OCI-LY7 (cell line): ENCODE data around the gene MALRD1. TPM values are rescaled to one million over a fixed set of nuclear protein-coding genes. Genes with fewer than 3 reads are reported as not detected.

ENCODE experiments used
- BruUV-seq: library from RNA; stranded (reverse); fragments of 400-500 nt; replicated peaks from 2 replicates; lab custom pipeline; 2021; lab: Mats Ljungman, UMichigan
- CTCF ChIA-PET: fragments of 300-600 bp; sonication (Branson Sonifier 250); formaldehyde crosslinking; loops from one replicate; lab custom pipeline; 2022; ENCODE audit warnings: antibody characterized with exemption; ENCODE audit not compliant: unreplicated experiment; lab: Charles Lee
- POLR2A ChIA-PET: fragments of 300-600 bp; sonication (Branson Sonifier 250); formaldehyde crosslinking; loops from one replicate; lab custom pipeline; 2022; ENCODE audit warnings: antibody characterized with exemption; lab: Charles Lee
- DNase-seq: peaks from one replicate; pipeline ENCODE4 v3.0.0-alpha.2; 2015; ENCODE audit warnings: low spot score
- H2AFZ ChIP-seq: fragments of 200-600 bp; sonication (generic), shearing (Covaris generic); 2 replicates; pipeline ENCODE4 v1.6.1; 2014; ENCODE audit warnings: mild to moderate bottlenecking, antibody characterized with exemption, low read length, moderate library complexity
- H3K27ac ChIP-seq: fragments of 200-600 bp; sonication (generic); 2 replicates; pipeline ENCODE4 v1.5.1; 2014; ENCODE audit warnings: mixed run types, low read depth, mild to moderate bottlenecking, moderate library complexity, low read length, inconsistent platforms; ENCODE audit not compliant: poor library complexity, severe bottlenecking
- H3K36me3 ChIP-seq: fragments of 200-600 bp; sonication (generic); 2 replicates; pipeline ENCODE4 v1.6.1; 2014; ENCODE audit warnings: mild to moderate bottlenecking, antibody characterized with exemption, low read length, moderate library complexity, mixed read lengths; ENCODE audit not compliant: insufficient read depth
- H3K4me1 ChIP-seq: fragments of 200-600 bp; sonication (generic); 2 replicates; pipeline ENCODE4 v1.5.1; 2014; ENCODE audit warnings: mild to moderate bottlenecking, low read length; ENCODE audit not compliant: insufficient read depth, poor library complexity, severe bottlenecking
- H3K4me2 ChIP-seq: fragments of 200-600 bp; sonication (generic); 2 replicates; pipeline ENCODE4 v1.6.1; 2014; ENCODE audit warnings: mild to moderate bottlenecking, low read length
- H3K4me3 ChIP-seq: fragments of 200-600 bp; sonication (generic); 2 replicates; pipeline ENCODE4 v1.5.1; 2014; ENCODE audit warnings: mild to moderate bottlenecking, low read depth, low read length; ENCODE audit not compliant: poor library complexity, severe bottlenecking
- H3K79me2 ChIP-seq: fragments of 200-600 bp; sonication (generic); 2 replicates; pipeline ENCODE4 v1.6.1; 2016; ENCODE audit warnings: low read depth, mild to moderate bottlenecking, low read length, moderate library complexity, mixed read lengths; ENCODE audit not compliant: insufficient read depth
- H3K9me2 ChIP-seq: fragments of 200-600 bp; sonication (generic); 2 replicates; pipeline ENCODE4 v1.6.1; 2016; ENCODE audit warnings: mild to moderate bottlenecking, low read length, mixed read lengths; ENCODE audit not compliant: insufficient read depth
- H3K9me3 ChIP-seq: fragments of 200-600 bp; sonication (generic); 2 replicates; pipeline ENCODE4 v1.6.1; 2014; ENCODE audit warnings: mild to moderate bottlenecking, mixed run types, low read length, mixed read lengths
- H4K20me1 ChIP-seq: fragments of 200-600 bp; sonication (generic); 2 replicates; pipeline ENCODE4 v1.6.1; 2014; ENCODE audit warnings: mild to moderate bottlenecking, antibody characterized with exemption, low read length, moderate library complexity, mixed read lengths; ENCODE audit not compliant: insufficient read depth
- CTCF ChIP-seq: fragments of 200-600 bp; sonication (generic); conservative IDR thresholded peaks from 2 replicates; pipeline ENCODE4 v1.5.1; 2014; ENCODE audit warnings: mild to moderate bottlenecking, antibody characterized with exemption, low read length, moderate library complexity, mixed read lengths
- EZH2phosphoT487 ChIP-seq: fragments of 200-600 bp; sonication (generic); IDR thresholded peaks from 2 replicates; pipeline ENCODE4 v1.6.1; 2018; ENCODE audit warnings: low read depth, borderline replicate concordance, mild to moderate bottlenecking, mixed run types, antibody characterized with exemption, low read length, moderate library complexity, mixed read lengths
- intact Hi-C: fragments of 100-400 bp; cut with micrococcal nuclease; formaldehyde crosslinking; loops from one replicate; pipeline ENCODE4 v1.10.0; 2022; ENCODE audit not compliant: unreplicated experiment
- total RNA-seq, 2 experiments: library from RNA; depleted of rRNA in 1 of 2; stranded (reverse); fragments of >200 nt in 1 of 2; shearing (Covaris generic) in 1 of 2; gene quantifications; 2 replicates each; pipeline ENCODE4 v1.2.3, GENCODE V29; 2014 to 2022

The MALRD1 gene
- total RNA-seq, 2 experiments from 2014 or later, result not detected

DNA sequence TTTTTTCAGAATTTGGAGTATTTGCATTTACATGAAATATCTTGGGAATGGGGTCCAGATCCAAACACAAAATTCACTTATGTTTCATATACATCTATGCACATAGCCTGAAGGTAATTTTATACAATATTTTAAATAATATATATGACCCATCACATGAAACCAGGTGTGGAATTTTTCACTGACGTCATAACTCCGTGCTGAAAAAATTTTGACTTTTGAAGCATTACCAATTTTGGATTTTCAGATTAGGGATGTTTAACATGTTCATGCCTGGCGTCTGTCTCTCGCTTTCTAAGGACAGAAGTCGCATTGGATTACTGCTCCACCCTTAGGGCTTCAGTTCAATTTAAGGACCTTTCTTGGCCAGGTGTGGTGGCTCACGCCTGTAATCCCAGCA is 418.1 kb downstream of the MALRD1 start:
- Histone ChIP-seq H2AFZ (no peak overlapping the region), H3K79me2 (no peaks in the 10 kb centered on the region), H3K4me2 (no peak overlapping the region), H3K4me1 (no peaks in the 10 kb centered on the region), H3K4me3 (no peak overlapping the region), H3K36me3 (no peaks in the 10 kb centered on the region), H3K9me2 (no peaks in the 10 kb centered on the region), H3K27ac (no peak overlapping the region), H4K20me1 (no peaks in the 10 kb centered on the region), H3K9me3 (no peaks in the 10 kb centered on the region)
- POLR2A ChIA-PET, result no interaction called here
- intact Hi-C loops, result no loop called here
- no peak for TF ChIP-seq EZH2phosphoT487
- no peak for TF ChIP-seq CTCF
- CTCF ChIA-PET, result no interaction called here
- DNase-seq, result no peak
- no TSS peak for BruUV-seq

DNA sequence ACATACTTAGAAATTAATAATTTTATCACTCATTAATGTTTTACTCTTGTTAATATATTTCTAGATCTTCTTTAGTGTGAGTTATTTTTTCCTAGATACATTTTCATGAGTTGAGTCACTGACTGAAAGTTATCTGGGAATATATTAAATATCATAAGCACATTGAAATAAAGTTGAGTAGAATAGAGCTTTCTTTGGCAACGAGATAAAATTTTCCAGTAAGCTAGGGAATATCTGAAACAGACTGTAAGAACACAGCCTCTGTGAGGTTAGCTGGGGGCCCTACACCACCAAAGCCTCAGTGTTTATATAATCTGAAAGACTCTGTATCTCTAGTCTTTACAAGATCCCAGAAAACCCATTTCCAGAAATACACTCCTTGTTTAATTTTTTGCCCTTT is 419.8 kb downstream of the MALRD1 start:
- Histone ChIP-seq H3K9me2 (no peaks in the 10 kb centered on the region), H3K4me3 (no peak overlapping the region), H3K27ac (no peak overlapping the region), H3K79me2 (no peaks in the 10 kb centered on the region), H3K9me3 (no peaks in the 10 kb centered on the region), H3K4me2 (no peak overlapping the region), H4K20me1 (no peaks in the 10 kb centered on the region), H3K36me3 (no peaks in the 10 kb centered on the region), H3K4me1 (no peaks in the 10 kb centered on the region), H2AFZ (no peak overlapping the region)
- intact Hi-C loops, result no loop called here
- ChIA-PET CTCF (no interaction called here), POLR2A (interaction anchor here (1.0 to 1.2 kb wide), 2 partner anchors 16 to 1749 kb away, joined by 3 to 4 read pairs; no protein-coding TSS in a partner anchor)
- no TSS peak for BruUV-seq
- TF ChIP-seq EZH2phosphoT487 (no peak), CTCF (no peak)
- DNase-seq, result no peak

DNA sequence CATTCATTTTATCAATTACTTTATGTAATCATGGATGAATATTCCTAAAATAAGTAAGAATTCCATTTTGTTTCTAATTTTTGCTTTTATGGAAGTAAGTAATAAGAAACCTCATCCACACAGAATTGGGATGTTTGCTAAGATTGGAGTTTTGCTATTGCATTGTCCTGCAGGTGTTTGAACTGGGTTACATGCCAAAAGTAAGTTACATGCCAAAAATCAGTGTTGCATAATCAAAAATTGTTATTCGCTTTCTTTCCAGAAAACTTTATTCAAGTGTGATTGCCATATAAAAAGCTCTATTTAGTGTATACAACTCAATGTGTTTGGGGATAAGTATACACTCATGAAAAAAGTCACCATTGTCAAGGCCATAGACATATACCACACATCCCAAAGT is 420.9 kb downstream of the MALRD1 start:
- CTCF ChIA-PET, result no interaction called here
- TF ChIP-seq EZH2phosphoT487 (no peak), CTCF (no peak)
- H3K27ac ChIP-seq, result no peak overlapping the region
- BruUV-seq, result no TSS peak
- intact Hi-C loops, result no loop called here
- H3K4me3 ChIP-seq, result no peak overlapping the region
- H3K36me3 ChIP-seq, result no peaks in the 10 kb centered on the region
- H4K20me1 ChIP-seq, result no peaks in the 10 kb centered on the region
- H3K4me1 ChIP-seq, result no peaks in the 10 kb centered on the region
- no peaks in the 10 kb centered on the region for H3K79me2 ChIP-seq
- POLR2A ChIA-PET, result no interaction called here
- no peaks in the 10 kb centered on the region for H3K9me3 ChIP-seq
- H3K4me2 ChIP-seq, result no peak overlapping the region
- no peak overlapping the region for H2AFZ ChIP-seq
- no peaks in the 10 kb centered on the region for H3K9me2 ChIP-seq
- no peak for DNase-seq
